Activated T-cell treated with anti-CD3 and anti-CD28 coated beads, Interleukin-2, amount 50 U/mL, for 24 hours (primary cell): ENCODE measurements around the gene USP25.

Experiments
- DNase-seq: peaks from one replicate; pipeline ENCODE4 v3.0.0-alpha.2; 2020
- H3K27ac Mint-ChIP-seq: 2 replicates; pipeline ENCODE4 v1.8.0; 2020; ENCODE audit warnings: mild to moderate bottlenecking, mixed read lengths
- H3K27me3 Mint-ChIP-seq: 2 replicates; pipeline ENCODE4 v1.8.0; 2020; ENCODE audit warnings: mixed read lengths
- H3K36me3 Mint-ChIP-seq: 2 replicates; pipeline ENCODE4 v1.8.0; 2020; ENCODE audit warnings: low read depth, mixed read lengths
- H3K4me1 Mint-ChIP-seq: 2 replicates; pipeline ENCODE4 v1.8.0; 2020; ENCODE audit warnings: low read depth, mixed read lengths
- H3K4me3 Mint-ChIP-seq: 2 replicates; pipeline ENCODE4 v1.8.0; 2020; ENCODE audit warnings: mild to moderate bottlenecking, moderate library complexity, mixed read lengths
- H3K9me3 Mint-ChIP-seq: 2 replicates; pipeline ENCODE4 v1.8.0; 2020; ENCODE audit warnings: mixed read lengths

USP25 gene

GRCh38 chr21:15826908-15827601, 97.3 kb downstream of the USP25 start:
- H3K36me3 Mint-ChIP-seq = peaks cover 72% of the 10 kb centered on the region
- no peak for DNase-seq
- no peaks in the 10 kb centered on the region for H3K9me3 Mint-ChIP-seq
- H3K4me3 Mint-ChIP-seq = no peak overlapping the region
- H3K27me3 Mint-ChIP-seq = no peaks in the 10 kb centered on the region
- H3K27ac Mint-ChIP-seq = no peak overlapping the region
- peaks cover 33% of the 10 kb centered on the region for H3K4me1 Mint-ChIP-seq

- H3K9me3 Mint-ChIP-seq = no peaks in the 10 kb centered on the region
- no peak overlapping the region for H3K4me3 Mint-ChIP-seq
- H3K27me3 Mint-ChIP-seq = no peaks in the 10 kb centered on the region
- peaks cover 78% of the 10 kb centered on the region for H3K36me3 Mint-ChIP-seq
- H3K4me1 Mint-ChIP-seq = peaks cover 9% of the 10 kb centered on the region
- no peak overlapping the region for H3K27ac Mint-ChIP-seq
- no peak for DNase-seq
Observed at GRCh38 chr21:15831497-15831896, 101.7 kb downstream of the USP25 start.

- H3K36me3 Mint-ChIP-seq = peaks cover 41% of the 10 kb centered on the region
- H3K27me3 Mint-ChIP-seq = no peaks in the 10 kb centered on the region
- H3K4me1 Mint-ChIP-seq = peaks cover 5% of the 10 kb centered on the region
- no peak for DNase-seq
- no peak overlapping the region for H3K4me3 Mint-ChIP-seq
- no peaks in the 10 kb centered on the region for H3K9me3 Mint-ChIP-seq
- H3K27ac Mint-ChIP-seq = no peak overlapping the region
Observed at GRCh38 chr21:15837645-15838044, 107.9 kb downstream of the USP25 start.

GRCh38 chr21:15839026-15839425, 109.2 kb downstream of the USP25 start:
- Mint-ChIP-seq H3K9me3 (no peaks in the 10 kb centered on the region), H3K27ac (no peak overlapping the region), H3K4me1 (peaks cover 6% of the 10 kb centered on the region), H3K36me3 (peaks cover 38% of the 10 kb centered on the region), H3K27me3 (no peaks in the 10 kb centered on the region), H3K4me3 (no peak overlapping the region)
- DNase-seq = no peak

GRCh38 chr21:15839601-15840000, 109.8 kb downstream of the USP25 start:
- Mint-ChIP-seq H3K27ac (no peak overlapping the region), H3K27me3 (no peaks in the 10 kb centered on the region), H3K4me3 (no peak overlapping the region), H3K9me3 (no peaks in the 10 kb centered on the region), H3K4me1 (peaks cover 6% of the 10 kb centered on the region), H3K36me3 (peaks cover 35% of the 10 kb centered on the region)
- DNase-seq = no peak

- DNase-seq = no peak
- H3K36me3 Mint-ChIP-seq = peaks cover 35% of the 10 kb centered on the region
- no peak overlapping the region for H3K27ac Mint-ChIP-seq
- no peaks in the 10 kb centered on the region for H3K27me3 Mint-ChIP-seq
- peaks cover 6% of the 10 kb centered on the region for H3K4me1 Mint-ChIP-seq
- no peaks in the 10 kb centered on the region for H3K9me3 Mint-ChIP-seq
- H3K4me3 Mint-ChIP-seq = no peak overlapping the region
Observed at GRCh38 chr21:15840406-15840805, 110.6 kb downstream of the USP25 start.

GRCh38 chr21:15841856-15842564, 112.2 kb downstream of the USP25 start:
- Mint-ChIP-seq H3K4me1 (peaks cover 6% of the 10 kb centered on the region), H3K4me3 (no peak overlapping the region), H3K36me3 (peaks cover 33% of the 10 kb centered on the region), H3K27me3 (no peaks in the 10 kb centered on the region), H3K9me3 (no peaks in the 10 kb centered on the region), H3K27ac (no peak overlapping the region)
- no peak for DNase-seq

- no peak for DNase-seq
- H3K4me3 Mint-ChIP-seq = no peak overlapping the region
- H3K27ac Mint-ChIP-seq = no peak overlapping the region
- H3K27me3 Mint-ChIP-seq = no peaks in the 10 kb centered on the region
- H3K9me3 Mint-ChIP-seq = no peaks in the 10 kb centered on the region
- H3K4me1 Mint-ChIP-seq = peaks cover 6% of the 10 kb centered on the region
- peaks cover 35% of the 10 kb centered on the region for H3K36me3 Mint-ChIP-seq
Observed at GRCh38 chr21:15842565-15842880, 112.7 kb downstream of the USP25 start.

GRCh38 chr21:15843766-15844165, 114.0 kb downstream of the USP25 start:
- DNase-seq = no peak
- Mint-ChIP-seq H3K9me3 (no peaks in the 10 kb centered on the region), H3K4me3 (no peak overlapping the region), H3K4me1 (peaks cover 6% of the 10 kb centered on the region), H3K27me3 (no peaks in the 10 kb centered on the region), H3K36me3 (peaks cover 37% of the 10 kb centered on the region), H3K27ac (no peak overlapping the region)

GRCh38 chr21:15848634-15849560, 119.1 kb downstream of the USP25 start:
- H3K27ac Mint-ChIP-seq = no peak overlapping the region
- H3K4me1 Mint-ChIP-seq = peaks cover 3% of the 10 kb centered on the region
- no peak overlapping the region for H3K4me3 Mint-ChIP-seq
- no peak for DNase-seq
- H3K27me3 Mint-ChIP-seq = no peaks in the 10 kb centered on the region
- peaks cover 53% of the 10 kb centered on the region for H3K36me3 Mint-ChIP-seq
- H3K9me3 Mint-ChIP-seq = no peaks in the 10 kb centered on the region

- DNase-seq = no peak
- H3K4me1 Mint-ChIP-seq = peaks cover 3% of the 10 kb centered on the region
- H3K9me3 Mint-ChIP-seq = no peaks in the 10 kb centered on the region
- peaks cover 57% of the 10 kb centered on the region for H3K36me3 Mint-ChIP-seq
- no peaks in the 10 kb centered on the region for H3K27me3 Mint-ChIP-seq
- H3K27ac Mint-ChIP-seq = no peak overlapping the region
- no peak overlapping the region for H3K4me3 Mint-ChIP-seq
Observed at GRCh38 chr21:15849927-15850326, 120.1 kb downstream of the USP25 start.

- DNase-seq = no peak
- Mint-ChIP-seq H3K4me1 (peaks cover 3% of the 10 kb centered on the region), H3K27ac (no peak overlapping the region), H3K9me3 (no peaks in the 10 kb centered on the region), H3K36me3 (peaks cover 57% of the 10 kb centered on the region), H3K27me3 (no peaks in the 10 kb centered on the region), H3K4me3 (no peak overlapping the region)
Observed at GRCh38 chr21:15850645-15851044, 120.9 kb downstream of the USP25 start.

- no peak for DNase-seq
- H3K9me3 Mint-ChIP-seq = no peaks in the 10 kb centered on the region
- no peak overlapping the region for H3K4me3 Mint-ChIP-seq
- H3K27me3 Mint-ChIP-seq = no peaks in the 10 kb centered on the region
- peaks cover 13% of the 10 kb centered on the region for H3K4me1 Mint-ChIP-seq
- H3K27ac Mint-ChIP-seq = no peak overlapping the region
- H3K36me3 Mint-ChIP-seq = peaks cover 61% of the 10 kb centered on the region
Observed at GRCh38 chr21:15852146-15852545, 122.4 kb downstream of the USP25 start.

GRCh38 chr21:15853126-15853525, 123.3 kb downstream of the USP25 start:
- Mint-ChIP-seq H3K27me3 (no peaks in the 10 kb centered on the region), H3K27ac (no peak overlapping the region), H3K4me1 (peaks cover 20% of the 10 kb centered on the region), H3K36me3 (peaks cover 56% of the 10 kb centered on the region), H3K4me3 (no peak overlapping the region), H3K9me3 (no peaks in the 10 kb centered on the region)
- no peak for DNase-seq

GRCh38 chr21:15856813-15857212, 127.0 kb downstream of the USP25 start:
- Mint-ChIP-seq H3K36me3 (peaks cover 39% of the 10 kb centered on the region), H3K4me3 (no peak overlapping the region), H3K4me1 (peaks cover 17% of the 10 kb centered on the region), H3K27ac (no peak overlapping the region), H3K27me3 (no peaks in the 10 kb centered on the region), H3K9me3 (no peaks in the 10 kb centered on the region)
- no peak for DNase-seq
